Measurements from ENCODE around the gene NCAN.

GRCh38 chr19:19257137-19257536 is 45.4 kb downstream of the NCAN start:
- no peak for TF ChIP-seq RFX5 (IDR thresholded peaks at IDR 0.05)
- no peak for TF ChIP-seq MYC (IDR thresholded peaks at IDR 0.05; ENCODE audit: borderline replicate concordance, low read length)
- no peak for TF ChIP-seq PHF8 (IDR thresholded peaks at IDR 0.05; ENCODE audit: borderline replicate concordance, low read depth)
- no peak for TF ChIP-seq CTCF (IDR thresholded peaks at IDR 0.05)
- TF ChIP-seq NFE2L2 (conservative IDR thresholded peaks at IDR 0.05; ENCODE audit: low read length) = no peak
